HepG2 (cell line): ENCODE results near the gene UBAC1. TPM values are rescaled to one million over a fixed set of nuclear protein-coding genes. Genes with fewer than 3 reads are reported as not detected.
"Not testable (repeated sequence)": the region's sequence is repeated elsewhere in the genome, so short reads cannot be mapped to it uniquely, and the experiment has no call there.

Experiments used
- ATAC-seq: fragments of 200-7000 bp; cut with Tn5 transposase; 3 replicates; pipeline ENCODE4 v1.9.1; 2020; ENCODE audit warnings: mild to moderate bottlenecking, moderate library complexity
- BruUV-seq: library from RNA; stranded (reverse); fragments of 400-500 nt; replicated peaks from 2 replicates; lab custom pipeline; 2021; lab: Mats Ljungman, UMichigan
- CTCF ChIA-PET: fragments of 300-600 bp; formaldehyde crosslinking; extraction: SDS; loops from one replicate; lab custom pipeline; 2021; ENCODE audit warnings: low total read pairs, inconsistent platforms, low intra/inter-chr PET ratio; lab: Yijun Ruan, JAX
- POLR2A ChIA-PET: fragments of 350-600 bp; sonication (Branson Sonifier 250); formaldehyde crosslinking; loops from one replicate; lab custom pipeline; 2020; ENCODE audit warnings: antibody characterized with exemption, inconsistent platforms; lab: Yijun Ruan, JAX
- DNase-seq: peaks from one replicate; pipeline ENCODE4 v3.0.0-alpha.2; 2015; ENCODE audit warnings: low spot score
- FAIRE-seq: peaks from 3 replicates; lab custom pipeline; 2011; peaks lifted over from hg19 to GRCh38; lab: Jason Lieb, UNC
- H2AFZ ChIP-seq: one replicate; pipeline ENCODE4 v1.6.1; 2011; ENCODE audit warnings: low read length, inconsistent platforms
- H3K27ac ChIP-seq: fragments of 300-600 bp; 3 replicates; pipeline ENCODE4 v1.8.0; 2011; ENCODE audit warnings: mixed run types, mild to moderate bottlenecking, mixed read lengths, low read length, inconsistent platforms; ENCODE audit not compliant: insufficient read depth; ENCODE audit errors: extremely low read length
- H3K27me3 ChIP-seq, 2 experiments: fragments of 200-600 bp in 1 of 2; 2 replicates in 1 of 2; 3 replicates in 1 of 2; pipeline versions ENCODE4 v1.6.0 to v1.8.0; 2011; ENCODE audit warnings: low read length in 2 of 2, mild to moderate bottlenecking in 2 of 2, moderate library complexity in 2 of 2, inconsistent platforms in 1 of 2; ENCODE audit not compliant: insufficient read depth in 2 of 2, control insufficient read depth in 1 of 2
- H3K36me3 ChIP-seq, 2 experiments: fragments of 200-600 bp in 1 of 2; replicated peaks in 1 of 2; 2 replicates in 1 of 2; 3 replicates in 1 of 2; pipeline versions ENCODE4 v1.5.1 to v1.8.0; 2011; ENCODE audit warnings: low read length in 2 of 2, inconsistent platforms in 1 of 2; ENCODE audit not compliant: insufficient read depth in 2 of 2, control insufficient read depth in 1 of 2
- H3K4me1 ChIP-seq: 2 replicates; pipeline ENCODE4 v1.5.1; 2012; ENCODE audit warnings: low read length, inconsistent platforms; ENCODE audit not compliant: insufficient read depth
- H3K4me2 ChIP-seq: 2 replicates; pipeline ENCODE4 v1.6.0; 2011; ENCODE audit warnings: low read depth, low read length, inconsistent platforms
- H3K4me3 ChIP-seq, 3 experiments: fragments of 200-600 bp in 1 of 3; sonication (generic), shearing (Covaris generic) in 1 of 3; replicated peaks in 1 of 3; 2 replicates each; pipeline ENCODE4 v1.5.1; 2011 to 2016; ENCODE audit warnings: low read length in 3 of 3, inconsistent platforms in 2 of 3, low read depth in 2 of 3, mild to moderate bottlenecking in 2 of 3, control low read depth in 1 of 3, mixed read lengths in 1 of 3; ENCODE audit not compliant: insufficient read depth in 1 of 3
- H3K79me2 ChIP-seq: one replicate; pipeline ENCODE4 v1.6.1; 2011; ENCODE audit warnings: low read length, inconsistent platforms; ENCODE audit not compliant: insufficient read depth
- H3K9ac ChIP-seq: 2 replicates; pipeline ENCODE4 v1.6.0; 2011; ENCODE audit warnings: mild to moderate bottlenecking, low read depth, low read length, inconsistent platforms; ENCODE audit not compliant: insufficient read depth
- H3K9me3 ChIP-seq: 2 replicates; pipeline ENCODE4 v1.5.1; 2012; ENCODE audit warnings: mild to moderate bottlenecking, low read length
- H4K20me1 ChIP-seq: 2 replicates; pipeline ENCODE4 v1.6.0; 2011; ENCODE audit warnings: inconsistent platforms, mild to moderate bottlenecking, low read length, moderate library complexity; ENCODE audit not compliant: insufficient read depth
- EED ChIP-seq: sonication (generic); formaldehyde crosslinking; IDR thresholded peaks from 2 replicates; pipeline ENCODE4 v1.5.0; 2020; ENCODE audit warnings: mild to moderate bottlenecking, missing genetic modification reagents
- HOXA7 ChIP-seq: sonication (generic); formaldehyde crosslinking; IDR thresholded peaks from 2 replicates; pipeline ENCODE4 v1.8.1; 2022; ENCODE audit warnings: mild to moderate bottlenecking, missing genetic modification reagents, moderate library complexity
- JARID2 ChIP-seq: sonication (generic); formaldehyde crosslinking; IDR thresholded peaks from 2 replicates; pipeline ENCODE4 v1.8.1; 2023; ENCODE audit warnings: missing genetic modification reagents, inconsistent platforms; ENCODE audit not compliant: insufficient replicate concordance
- MIER2 ChIP-seq: IDR thresholded peaks from 2 replicates; pipeline ENCODE4 v1.6.1; 2016; ENCODE audit warnings: missing biosample characterization, missing genetic modification reagents
- SIN3A ChIP-seq: IDR thresholded peaks from 2 replicates; pipeline ENCODE4 v1.6.1; 2011; ENCODE audit warnings: low read depth, mild to moderate bottlenecking, control low read depth, low read length, borderline replicate concordance
- ZNF276 ChIP-seq: sonication (generic); formaldehyde crosslinking; IDR thresholded peaks from 2 replicates; pipeline ENCODE4 v1.4.0; 2020; ENCODE audit warnings: mild to moderate bottlenecking, low read depth, missing genetic modification reagents
- ZNF432 ChIP-seq: sonication (generic); formaldehyde crosslinking; IDR thresholded peaks from 2 replicates; pipeline ENCODE4 v1.5.0; 2020; ENCODE audit warnings: missing genetic modification reagents, mild to moderate bottlenecking, borderline replicate concordance
- ZNF550 ChIP-seq: sonication (generic); formaldehyde crosslinking; IDR thresholded peaks from 2 replicates; pipeline ENCODE4 v1.4.0; 2020; ENCODE audit warnings: mild to moderate bottlenecking, missing genetic modification reagents, borderline replicate concordance
- ZNF766 ChIP-seq: sonication (generic); formaldehyde crosslinking; IDR thresholded peaks from 2 replicates; pipeline ENCODE4 v1.5.0; 2020; ENCODE audit warnings: missing genetic modification reagents, borderline replicate concordance
- WGBS: methylation state at CpG from one replicate; pipeline ENCODE4 v1.1.6; 2017; ENCODE audit warnings: low lambda C conversion rate; 5-methylcytosine and 5-hydroxymethylcytosine counted together
- in situ Hi-C: cut with HindIII; loops from 2 replicates; pipeline ENCODE4 v1.10.0; 2017; ENCODE audit warnings: low pct_unique_long_range_greater_than_20kb; ENCODE audit not compliant: extremely low pct_ligation_motif_present
- intact Hi-C: fragments of 100-400 bp; cut with micrococcal nuclease; formaldehyde crosslinking; loops from one replicate; pipeline ENCODE4 v1.10.0; 2022; ENCODE audit not compliant: unreplicated experiment
- polyA plus RNA-seq, 8 experiments: library from polyadenylated mRNA; depleted of rRNA in 3 of 8; stranded (reverse) in 7 of 8; unstranded in 1 of 8; fragments of >200 nt; fragmentation: Illumina TruSeq in 4 of 8; extraction: Trizol in 4 of 8; gene quantifications; 2 replicates each; pipeline versions ENCODE4 v1.2.1 to v1.2.3, GENCODE V29; 2011 to 2016; ENCODE audit warnings: low read depth in 4 of 8, missing spikeins in 1 of 8, mixed read lengths in 1 of 8; ENCODE audit not compliant: insufficient read depth in 1 of 8
- total RNA-seq, 5 experiments: library from RNA; depleted of rRNA; stranded (reverse); fragments of >200 nt; fragmentation: Illumina TruSeq; extraction: Trizol; gene quantifications; 2 replicates each; pipeline ENCODE4 v1.2.3, GENCODE V29; 2016; ENCODE audit warnings: low read depth in 1 of 5

Gene UBAC1
- total and polyA plus RNA-seq, 2 of the 13 experiments (the other 11 are each of a cell fraction or from before 2014, with no cell fraction given), result 32.2 to 34.1 TPM

DNA sequence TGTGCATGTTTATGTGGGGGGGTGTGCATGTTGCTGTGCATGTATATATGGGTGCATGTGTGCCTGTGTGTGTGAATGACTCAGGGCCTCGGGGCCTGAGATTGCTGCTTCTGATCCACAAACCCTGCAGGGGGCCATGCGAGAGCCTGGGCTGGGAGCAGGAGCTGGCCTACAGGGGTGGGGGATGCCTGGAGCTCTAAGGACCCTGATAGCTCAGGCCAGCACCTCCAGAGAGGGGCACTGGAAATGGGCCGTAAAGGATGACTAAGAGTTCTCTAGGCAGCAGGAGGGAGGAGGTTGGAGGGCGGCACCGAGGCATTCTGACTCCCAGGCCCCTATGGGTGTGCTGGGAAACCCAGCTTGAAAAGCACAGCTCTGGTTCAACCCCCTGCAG is 6.9 kb upstream of the UBAC1 start:
- intact Hi-C loops, result no loop called here
- peaks cover 7 to 33% of the 10 kb centered on the region in 2 experiments; a peak in 3 of 5 replicates for H3K27me3 ChIP-seq
- in situ Hi-C loops, result loop anchor here (10.0 kb wide), 1 partner anchor 137 kb away; no protein-coding TSS in a partner anchor
- H3K4me2 ChIP-seq, result no peak overlapping the region
- 22% methylated on average over 2 of the region's 5 CpGs for WGBS
- no peak overlapping the region for H3K27ac ChIP-seq
- H3K4me3 ChIP-seq, result no peak overlapping the region
- FAIRE-seq, result no peak
- no peaks in the 10 kb centered on the region for H3K4me1 ChIP-seq
- H4K20me1 ChIP-seq, result peaks cover 10% of the 10 kb centered on the region; the same call in 1 of the 2 replicates
- no peaks in the 10 kb centered on the region for H3K79me2 ChIP-seq
- CTCF ChIA-PET, result interaction anchor here (1.1 to 2.6 kb wide), 2 partner anchors 122 to 155 kb away, joined by 3 to 40 read pairs; no protein-coding TSS in a partner anchor
- no TSS peak for BruUV-seq
- DNase-seq, result no peak
- H3K9ac ChIP-seq, result no peak overlapping the region
- 0 out of 2 replicates have a peak, but pooled peaks have one; percentile 16 for TF ChIP-seq HOXA7 (CRISPR knock-in tag)
- no peak for TF ChIP-seq JARID2 (CRISPR knock-in tag)
- TF ChIP-seq ZNF766 (CRISPR knock-in tag), result no peak
- TF ChIP-seq EED, result no peak
- no peak for TF ChIP-seq ZNF432 (CRISPR knock-in tag)
- TF ChIP-seq ZNF276 (CRISPR knock-in tag), result no peak
- no peak for TF ChIP-seq ZNF550
- no peak for TF ChIP-seq MIER2
- no peak for TF ChIP-seq SIN3A
- H3K9me3 ChIP-seq, result no peaks in the 10 kb centered on the region
- no peaks in the 10 kb centered on the region for H3K36me3 ChIP-seq
- POLR2A ChIA-PET, result no interaction called here
- H2AFZ ChIP-seq, result no peak overlapping the region
- ATAC-seq, result no peak

DNA sequence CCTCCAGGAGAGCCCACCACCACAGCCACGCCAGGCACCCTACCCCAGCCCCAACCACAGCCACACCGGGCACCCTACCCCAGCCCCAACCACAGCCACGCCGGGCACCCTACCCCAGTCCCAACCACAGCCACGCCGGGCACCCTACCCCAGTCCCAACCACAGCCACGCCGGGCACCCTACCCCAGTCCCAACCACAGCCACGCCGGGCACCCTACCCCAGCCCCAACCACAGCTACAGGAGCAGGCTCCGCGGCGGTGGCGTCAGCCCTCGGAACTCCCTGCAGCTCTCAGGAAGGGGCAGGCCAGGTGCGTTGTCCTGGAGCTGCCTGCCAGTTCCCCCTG is 5.7 kb upstream of the UBAC1 start:
- not testable (repeated sequence) for H3K4me2 ChIP-seq, DNase-seq, H3K79me2 ChIP-seq, H3K4me3 ChIP-seq, ATAC-seq, FAIRE-seq, BruUV-seq, H2AFZ ChIP-seq, H3K9ac ChIP-seq, H3K36me3 ChIP-seq, H3K27ac ChIP-seq, H3K9me3 ChIP-seq
- Histone ChIP-seq H3K27me3 (peaks cover 7 to 44% of the 10 kb centered on the region in 2 experiments; a peak in 3 of 5 replicates), H3K4me1 (peaks cover 10% of the 10 kb centered on the region), H4K20me1 (peaks cover 10% of the 10 kb centered on the region; the same call in 1 of the 2 replicates)
- intact Hi-C loops (loop anchor here (1.0 kb wide), 1 partner anchor 156 kb away; no protein-coding TSS in a partner anchor), in situ Hi-C loops (loop anchor here (10.0 kb wide), 1 partner anchor 138 kb away; no protein-coding TSS in a partner anchor)
- WGBS, result 43% methylated on average over 7 of the region's 16 CpGs
- ChIA-PET CTCF (interaction anchor here (1.1 to 2.6 kb wide), 2 partner anchors 123 to 156 kb away, joined by 3 to 40 read pairs; no protein-coding TSS in a partner anchor), POLR2A (interaction anchor here (1.6 kb wide), 1 partner anchor 153 kb away, joined by 5 read pairs; no protein-coding TSS in a partner anchor)
